ENCODE measurements around the gene NOD1.
"Not testable (repeated sequence)": the region's sequence is repeated elsewhere in the genome, so short reads cannot be mapped to it uniquely, and the experiment has no call there.

Gene NOD1

DNA sequence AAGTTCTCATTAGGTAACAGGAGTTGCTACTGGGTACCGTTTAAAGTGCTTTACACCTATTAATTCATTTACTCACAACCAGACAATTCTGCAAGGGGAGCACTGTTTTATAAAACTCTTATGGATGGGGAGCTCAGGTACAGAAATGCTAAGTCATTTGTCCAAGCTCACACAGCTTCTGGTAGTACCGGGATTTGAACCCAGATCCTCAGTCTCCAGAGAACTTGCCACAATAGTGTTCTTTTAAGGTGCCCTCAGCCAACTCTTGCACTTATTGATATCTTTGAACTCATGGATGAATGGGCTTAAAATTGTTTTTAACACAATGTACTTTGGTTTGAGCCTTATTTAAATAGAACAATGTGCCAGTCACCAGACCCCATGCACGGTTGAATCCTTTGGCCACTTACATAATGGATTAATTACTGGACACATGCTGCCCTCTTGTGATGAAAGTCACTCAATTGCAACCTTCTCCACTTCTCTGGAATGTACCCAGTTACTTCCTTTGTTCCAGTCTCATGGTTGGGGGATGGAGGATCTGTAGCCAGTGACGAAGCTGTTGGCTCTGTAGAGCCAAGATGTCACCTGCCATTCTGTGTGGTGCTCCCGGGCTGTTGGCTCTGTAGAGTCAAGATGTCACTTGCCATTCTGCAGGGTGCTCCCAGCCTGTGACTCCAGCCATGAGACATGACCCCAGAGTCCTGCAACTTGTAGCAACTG, 65.6 kb downstream of the NOD1 start:
- DNase-seq: peak; percentile 10

DNA sequence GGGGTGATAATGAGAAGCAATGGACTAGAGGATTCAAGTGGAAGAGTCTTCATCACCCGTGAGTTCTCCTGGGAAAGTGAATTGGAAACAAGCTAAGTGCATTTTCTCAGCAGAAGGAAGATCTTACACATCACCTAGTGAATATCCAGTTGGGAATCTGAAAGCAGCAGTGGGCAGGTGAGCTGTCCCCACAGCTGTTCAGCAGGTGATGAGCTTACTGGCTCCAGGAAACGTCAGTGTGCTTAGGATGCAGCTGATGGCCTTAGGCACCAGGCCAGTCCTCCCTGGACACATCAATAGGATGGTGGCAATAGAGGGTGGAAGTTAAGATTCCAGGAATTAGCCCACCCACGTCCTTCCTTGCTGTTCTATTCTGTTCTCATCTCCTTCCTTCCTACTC, 66.7 kb downstream of the NOD1 start:
- DNase-seq: no peak

DNA sequence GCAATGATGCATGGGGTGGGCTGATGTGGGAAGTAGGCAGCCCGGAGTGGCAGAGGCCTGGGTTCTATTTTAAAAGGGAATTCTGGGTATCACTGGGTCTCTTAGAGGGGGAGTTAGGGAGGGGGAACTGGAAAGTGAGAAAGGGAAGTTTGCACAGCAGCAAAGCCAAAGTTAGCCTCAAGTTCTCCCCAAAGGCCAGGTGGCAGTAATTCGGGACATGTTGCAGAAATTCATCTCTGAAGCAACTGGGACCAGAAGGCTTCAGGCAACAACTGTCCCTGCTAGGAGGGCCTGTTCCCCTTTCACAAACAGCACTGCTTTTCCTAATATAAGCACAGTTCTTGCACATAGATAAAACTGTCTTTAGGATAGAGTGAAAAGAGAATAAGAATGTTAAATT, 67.4 kb downstream of the NOD1 start:
- no peak for DNase-seq

DNA sequence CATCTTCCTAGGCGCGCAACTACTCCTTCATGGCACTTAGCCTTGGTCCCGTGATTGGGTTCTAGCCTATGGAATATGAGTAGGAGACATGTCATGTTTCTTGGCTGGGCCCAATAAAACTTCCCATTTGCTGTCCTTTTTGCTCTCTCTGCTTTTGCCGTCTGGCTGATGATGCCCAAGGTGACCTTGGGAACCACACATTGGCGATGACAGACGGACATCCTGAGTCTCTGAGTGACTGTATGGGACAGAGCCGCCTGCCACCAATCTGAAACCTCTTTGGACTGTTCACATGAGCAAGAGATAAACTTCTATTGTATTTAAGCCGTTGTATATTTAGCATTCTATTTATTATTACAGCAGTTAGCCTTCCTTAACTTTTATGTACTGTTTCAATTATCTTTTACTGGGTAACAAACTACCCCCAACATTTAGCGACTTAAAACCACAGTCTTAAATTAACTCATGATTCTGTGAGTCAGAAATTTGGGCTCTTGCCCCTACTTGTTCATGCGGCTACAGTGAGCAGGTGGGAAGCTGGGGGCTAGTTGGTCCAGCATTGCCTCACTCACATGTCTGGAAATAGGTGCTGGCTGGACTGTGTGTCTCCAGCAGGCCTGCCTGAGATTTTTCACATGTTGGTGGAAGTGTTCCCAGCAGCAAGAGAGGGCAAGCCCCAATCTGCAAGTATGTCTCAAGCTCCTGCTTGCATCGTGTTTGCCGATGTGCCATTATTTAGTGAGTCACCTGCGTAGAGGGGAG, 71.7 kb downstream of the NOD1 start:
- no peak for DNase-seq

DNA sequence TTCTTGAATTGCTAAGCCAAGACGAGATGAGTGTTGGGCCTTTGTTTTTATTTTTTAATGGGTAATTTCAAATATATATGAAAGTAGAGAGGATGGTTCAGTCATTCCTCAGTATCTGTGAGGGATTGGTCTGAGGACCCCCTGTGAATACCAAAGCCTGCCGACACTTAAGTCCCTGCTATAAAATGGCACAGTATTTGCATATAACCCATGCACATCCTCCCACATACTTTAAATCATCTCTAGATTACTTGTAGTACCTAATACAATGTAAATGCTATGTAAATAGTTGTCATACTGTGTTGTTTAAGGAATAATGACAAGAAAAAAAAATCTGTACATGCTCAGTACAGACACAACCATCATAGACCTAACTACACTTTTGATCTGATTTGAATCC, 73.4 kb downstream of the NOD1 start:
- DNase-seq: no peak

DNA sequence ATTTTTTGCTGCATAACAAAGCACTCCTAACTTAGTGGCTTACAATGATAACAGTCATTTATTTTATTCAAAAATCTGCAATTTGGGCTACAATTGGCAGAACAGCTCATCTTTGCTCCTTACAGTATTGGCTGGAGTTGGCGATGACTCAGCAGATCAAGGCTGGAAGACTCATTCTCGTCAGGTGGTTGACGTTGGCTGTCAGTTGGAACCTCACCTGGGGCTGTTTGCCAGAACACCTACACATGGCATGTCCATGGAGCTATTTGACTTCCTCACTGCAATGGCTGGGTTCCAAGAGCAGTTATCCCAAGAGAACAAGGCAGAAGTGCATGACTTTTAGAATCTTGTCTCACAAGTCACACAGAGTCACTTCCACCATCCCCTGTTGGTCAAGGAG, 75.1 kb downstream of the NOD1 start:
- DNase-seq: no peak

DNA sequence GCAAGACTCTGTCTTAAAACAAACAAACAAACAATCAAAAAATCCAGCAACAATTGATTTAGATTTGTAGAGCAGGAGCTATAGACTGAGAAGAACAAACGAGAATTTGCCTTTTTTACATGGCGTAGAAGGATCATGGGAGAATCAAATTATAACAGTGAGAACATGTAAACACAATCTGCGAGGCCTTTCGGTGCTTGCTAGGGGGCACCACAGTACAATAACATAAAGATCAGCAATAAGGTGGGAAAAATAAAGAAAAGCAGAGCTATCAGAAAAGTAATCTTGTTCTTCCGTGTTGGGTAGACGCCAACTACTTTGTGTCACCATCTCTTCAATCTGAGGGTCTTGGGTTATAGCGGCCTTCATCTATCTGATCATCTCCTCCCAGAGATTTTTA, 82.2 kb downstream of the NOD1 start:
- DNase-seq: no peak

DNA sequence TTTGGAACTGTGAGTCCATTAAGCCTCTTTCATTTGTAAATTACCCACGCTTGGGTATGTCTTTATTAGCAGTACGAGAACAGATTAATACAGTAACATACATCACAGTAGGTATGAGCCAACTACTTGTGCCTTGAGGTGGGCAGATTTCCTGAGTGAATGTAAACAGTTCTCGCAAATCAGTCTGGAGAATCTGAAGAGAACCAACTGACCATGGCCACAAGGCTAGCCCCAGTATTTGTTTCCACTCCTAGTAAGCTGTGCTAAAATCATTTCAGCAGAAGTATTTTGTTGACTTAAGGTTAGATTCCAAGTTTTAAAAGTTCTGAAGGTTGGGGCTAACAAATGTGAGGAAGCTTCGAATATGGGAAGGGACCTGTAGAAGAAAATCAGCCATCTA, 82.9 kb downstream of the NOD1 start:
- DNase-seq: no peak

DNA sequence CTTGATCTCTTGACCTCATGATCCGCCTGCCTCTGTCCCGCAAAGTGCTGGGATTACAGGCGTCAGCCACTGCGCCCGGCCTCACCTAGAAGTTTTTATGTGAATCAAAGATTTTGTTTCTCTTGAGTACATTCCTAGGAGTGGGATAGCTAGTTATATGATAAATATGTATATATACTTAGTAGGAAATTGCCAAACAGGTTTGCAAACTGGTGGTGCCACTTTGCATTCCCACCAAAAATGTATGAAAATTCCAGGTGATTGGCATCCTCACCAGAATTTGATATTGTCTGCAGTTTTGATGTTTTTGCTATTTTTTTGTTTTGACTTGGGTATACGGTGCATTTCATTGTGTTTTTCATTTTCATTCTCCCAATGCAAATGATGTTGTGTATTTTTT, 86.8 kb downstream of the NOD1 start:
- no peak for DNase-seq

DNA sequence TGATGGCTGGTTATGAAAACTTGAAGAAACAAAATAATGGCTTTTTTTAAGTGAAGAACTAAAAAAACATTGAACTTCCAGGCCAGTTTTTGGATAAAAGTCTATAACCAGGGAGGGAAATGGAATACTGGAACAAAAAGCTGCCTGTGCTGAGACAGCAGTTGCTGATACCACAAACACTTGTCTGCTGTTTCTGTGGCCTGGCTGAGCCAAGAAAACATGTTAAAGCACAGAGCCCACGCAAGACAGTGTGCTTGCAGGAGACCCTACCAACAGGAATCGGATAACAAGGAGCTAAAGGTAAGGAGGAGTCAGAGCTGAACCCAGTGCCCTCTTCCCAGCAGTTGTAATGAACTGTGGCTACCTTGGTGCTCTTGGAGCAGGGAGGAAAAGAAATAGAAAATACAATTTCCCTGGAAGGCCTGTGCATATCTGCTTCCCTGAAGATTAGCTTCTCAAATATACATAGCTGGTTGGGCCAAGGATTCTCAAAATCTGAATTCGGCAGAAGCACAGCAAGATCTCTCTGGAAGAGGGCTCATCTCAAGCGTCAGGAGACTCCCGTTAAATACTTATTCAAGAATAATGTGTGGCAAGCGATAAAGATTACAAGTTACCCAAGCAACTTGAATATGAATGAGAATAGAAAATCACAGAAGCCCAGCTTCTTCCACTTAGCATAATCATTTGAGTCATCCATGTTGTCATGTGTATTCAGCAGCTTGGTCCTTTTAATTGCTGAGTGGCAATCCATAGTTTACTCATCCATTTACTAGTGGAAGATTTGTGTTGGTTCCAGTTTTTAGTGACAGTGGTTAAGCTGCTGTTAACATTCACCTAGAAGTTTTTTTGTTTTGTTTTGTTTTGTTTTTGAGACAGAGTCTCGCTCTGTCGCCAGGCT, 87.6 kb downstream of the NOD1 start:
- no peak for DNase-seq

DNA sequence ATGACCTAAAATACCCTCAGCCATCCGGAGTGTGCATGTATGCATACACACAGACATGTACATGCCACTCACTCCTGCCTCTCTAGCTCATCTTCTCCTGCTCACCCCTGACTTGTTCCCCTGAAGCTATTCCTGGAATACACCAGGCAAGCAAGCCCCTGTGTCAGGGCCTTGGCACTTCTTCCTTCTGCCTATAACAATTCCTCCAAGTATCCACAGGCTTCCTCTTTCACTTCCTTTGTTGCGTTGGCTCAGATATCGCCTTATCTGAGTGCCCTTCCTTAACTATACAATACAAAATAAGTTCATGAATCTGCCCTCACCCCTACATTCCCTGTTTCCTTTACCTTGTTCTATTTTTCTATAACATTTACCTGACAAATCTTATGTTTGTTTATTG, 88.8 kb downstream of the NOD1 start:
- DNase-seq: no peak

DNA sequence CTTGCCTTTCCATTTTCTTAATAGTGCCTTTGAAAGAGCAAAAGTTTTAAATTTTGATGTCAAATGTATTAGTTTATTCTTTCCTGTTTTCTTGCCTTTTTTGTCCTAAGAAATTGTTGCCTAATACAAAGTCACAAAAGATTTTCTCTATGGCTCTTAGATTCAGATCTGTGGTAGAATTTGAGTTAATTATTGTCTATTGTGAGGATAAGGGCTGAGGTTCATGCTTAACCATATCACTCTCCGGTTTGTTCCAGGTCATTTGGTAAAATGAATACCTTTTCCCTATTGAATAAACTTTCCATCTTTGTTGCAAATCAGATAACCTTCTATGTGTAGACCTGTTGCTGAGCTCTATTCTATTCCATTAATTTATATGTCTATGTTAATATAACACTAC, 96.0 kb downstream of the NOD1 start:
- no peak for DNase-seq

DNA sequence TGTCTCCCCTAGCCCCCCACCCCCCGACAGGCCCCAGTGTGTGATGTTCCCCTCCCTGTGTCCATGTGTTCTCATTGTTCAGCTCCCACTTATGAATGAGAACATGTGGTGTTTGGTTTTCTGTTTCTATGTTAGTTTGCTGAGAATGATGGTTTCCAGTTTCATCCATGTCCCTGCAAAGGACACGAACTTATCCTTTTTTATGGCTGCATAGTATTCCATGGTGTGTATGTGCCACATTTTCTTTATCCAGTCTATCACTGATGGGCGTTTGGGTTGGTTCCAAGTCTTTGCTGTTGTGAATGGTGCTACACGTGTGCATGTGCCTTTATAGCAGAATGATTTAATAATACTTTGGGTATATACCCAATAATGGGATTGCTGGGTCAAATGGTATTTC, 97.8 kb downstream of the NOD1 start:
- DNase-seq: not testable (repeated sequence)

DNA sequence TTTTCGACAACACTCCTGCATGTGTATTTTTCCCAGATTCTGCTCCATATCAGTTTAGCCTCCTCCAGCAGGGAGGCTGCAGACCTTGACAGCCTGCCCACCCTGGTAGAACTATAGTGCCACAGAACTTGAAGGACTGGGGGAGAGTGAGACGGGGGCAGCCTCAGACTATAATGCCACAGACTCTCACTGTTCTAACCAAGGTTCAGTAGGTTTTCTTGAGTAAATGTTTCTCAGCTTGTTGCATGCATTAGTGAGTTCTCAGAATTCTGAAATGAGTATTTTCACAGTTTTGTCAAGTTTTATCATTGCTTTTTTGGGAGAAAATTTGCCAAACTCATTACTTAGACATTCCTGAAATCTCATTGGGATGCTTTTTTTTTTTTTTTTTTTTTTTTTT, 98.3 kb downstream of the NOD1 start:
- DNase-seq: no peak

DNA sequence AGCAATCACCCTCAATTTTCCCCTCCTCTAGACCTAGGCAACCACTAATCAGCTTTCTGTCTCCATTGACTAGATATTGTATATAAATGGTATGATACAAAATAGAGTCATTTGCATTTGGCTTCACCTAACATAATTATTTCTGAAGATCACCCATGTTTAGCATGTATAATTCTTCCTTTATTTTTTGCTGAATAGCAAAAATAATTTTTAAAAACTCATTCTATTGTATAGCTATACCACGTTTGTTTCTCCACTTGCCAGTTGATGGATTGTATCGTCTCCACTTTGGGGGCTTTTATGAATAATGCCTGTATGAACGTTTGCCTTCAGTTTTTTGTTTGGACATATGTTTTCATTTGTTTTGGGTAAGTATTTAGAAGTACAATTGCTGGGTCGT, 98.8 kb downstream of the NOD1 start:
- no peak for DNase-seq

DNA sequence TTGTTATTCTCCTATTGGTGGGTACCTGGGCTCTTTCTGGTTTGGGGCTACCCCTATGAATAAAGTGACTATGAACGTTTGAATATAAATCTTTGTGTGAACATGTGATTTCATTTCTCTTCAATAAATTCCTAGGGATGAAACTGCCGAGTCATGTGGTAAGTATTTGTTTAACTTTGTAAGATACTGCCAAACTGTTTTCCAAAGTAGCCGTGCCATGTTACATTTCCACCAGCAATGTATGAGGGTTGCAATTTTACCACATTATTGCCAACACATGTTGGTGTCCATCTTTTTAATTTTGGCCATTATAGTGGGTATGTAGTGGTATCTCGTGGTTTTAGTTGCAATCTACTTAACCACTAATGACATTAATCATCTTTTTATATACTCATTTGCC, 99.5 kb downstream of the NOD1 start:
- no peak for DNase-seq

DNA sequence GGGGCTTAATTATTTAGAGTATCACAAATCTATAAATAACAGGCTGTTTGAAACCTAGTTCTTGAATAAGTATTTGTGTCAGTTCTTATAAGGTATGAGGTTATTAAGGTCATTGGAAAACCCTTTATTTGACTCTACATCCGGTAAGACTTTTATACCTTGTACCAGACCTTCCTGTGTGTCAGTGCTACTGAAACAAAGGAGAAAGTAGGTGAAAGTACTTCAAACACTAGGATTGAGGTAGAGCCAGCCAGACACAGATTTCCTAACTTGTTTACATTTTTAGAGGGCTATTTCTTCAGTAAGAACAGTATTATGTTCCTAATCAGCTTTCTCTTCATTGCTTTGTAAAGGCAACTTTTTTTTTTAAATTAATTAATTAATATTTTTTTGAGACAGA, 100.3 kb downstream of the NOD1 start:
- no peak for DNase-seq
